IPS-15b (cell line): ENCODE results near the gene LAMC3.
"Not testable (repeated sequence)": the region's sequence is repeated elsewhere in the genome, so short reads cannot be mapped to it uniquely, and the experiment has no call there.

ENCODE experiments used
- H3K27me3 ChIP-seq: one replicate; pipeline ENCODE4 v1.6.1; 2013; ENCODE audit warnings: low read length; ENCODE audit not compliant: control insufficient read depth, insufficient read depth
- H3K36me3 ChIP-seq: one replicate; pipeline ENCODE4 v1.6.1; 2013; ENCODE audit warnings: low read length; ENCODE audit not compliant: control insufficient read depth, insufficient read depth
- H3K4me1 ChIP-seq: one replicate; pipeline ENCODE4 v1.6.1; 2013; ENCODE audit warnings: mild to moderate bottlenecking, low read length; ENCODE audit not compliant: control insufficient read depth, insufficient read depth
- H3K4me3 ChIP-seq: one replicate; pipeline ENCODE4 v1.5.1; 2013; ENCODE audit warnings: low read depth, low read length
- H3K9ac ChIP-seq: one replicate; pipeline ENCODE4 v1.6.1; 2013; ENCODE audit warnings: low read depth, mild to moderate bottlenecking, low read length
- H3K9me3 ChIP-seq: one replicate; pipeline ENCODE4 v1.6.1; 2013; ENCODE audit warnings: mild to moderate bottlenecking, low read length; ENCODE audit not compliant: control insufficient read depth, insufficient read depth

Gene LAMC3

GRCh38 chr9:131097126-131097947, 88.4 kb downstream of the LAMC3 start:
- Histone ChIP-seq H3K4me1 (peaks cover 12% of the 10 kb centered on the region), H3K4me3 (peak overlapping the region; percentile 87), H3K36me3 (peaks cover 7% of the 10 kb centered on the region), H3K9me3 (no peaks in the 10 kb centered on the region), H3K27me3 (no peaks in the 10 kb centered on the region), H3K9ac (peak overlapping the region; percentile 82)

DNA sequence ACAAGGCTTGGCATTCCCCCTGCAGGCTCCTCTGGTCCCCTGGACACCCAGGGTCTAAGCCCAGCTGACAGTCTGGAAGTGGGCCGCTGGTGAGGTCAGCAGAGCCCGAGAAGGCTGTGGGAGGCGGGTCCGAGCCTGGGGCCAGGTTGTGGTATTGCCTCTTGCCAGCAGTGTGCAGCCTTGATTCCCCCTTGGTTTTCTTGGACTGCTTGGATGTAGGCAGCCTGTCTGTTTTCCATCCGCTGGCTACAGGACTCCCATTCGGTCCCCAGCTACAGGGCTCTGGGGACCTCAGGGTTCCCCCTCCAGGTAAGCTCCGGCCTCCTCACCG, 88.9 kb downstream of the LAMC3 start:
- peaks cover 12% of the 10 kb centered on the region for H3K4me1 ChIP-seq
- H3K9me3 ChIP-seq: no peaks in the 10 kb centered on the region
- no peak overlapping the region for H3K4me3 ChIP-seq
- H3K27me3 ChIP-seq: no peaks in the 10 kb centered on the region
- H3K36me3 ChIP-seq: peaks cover 7% of the 10 kb centered on the region
- H3K9ac ChIP-seq: no peak overlapping the region

DNA sequence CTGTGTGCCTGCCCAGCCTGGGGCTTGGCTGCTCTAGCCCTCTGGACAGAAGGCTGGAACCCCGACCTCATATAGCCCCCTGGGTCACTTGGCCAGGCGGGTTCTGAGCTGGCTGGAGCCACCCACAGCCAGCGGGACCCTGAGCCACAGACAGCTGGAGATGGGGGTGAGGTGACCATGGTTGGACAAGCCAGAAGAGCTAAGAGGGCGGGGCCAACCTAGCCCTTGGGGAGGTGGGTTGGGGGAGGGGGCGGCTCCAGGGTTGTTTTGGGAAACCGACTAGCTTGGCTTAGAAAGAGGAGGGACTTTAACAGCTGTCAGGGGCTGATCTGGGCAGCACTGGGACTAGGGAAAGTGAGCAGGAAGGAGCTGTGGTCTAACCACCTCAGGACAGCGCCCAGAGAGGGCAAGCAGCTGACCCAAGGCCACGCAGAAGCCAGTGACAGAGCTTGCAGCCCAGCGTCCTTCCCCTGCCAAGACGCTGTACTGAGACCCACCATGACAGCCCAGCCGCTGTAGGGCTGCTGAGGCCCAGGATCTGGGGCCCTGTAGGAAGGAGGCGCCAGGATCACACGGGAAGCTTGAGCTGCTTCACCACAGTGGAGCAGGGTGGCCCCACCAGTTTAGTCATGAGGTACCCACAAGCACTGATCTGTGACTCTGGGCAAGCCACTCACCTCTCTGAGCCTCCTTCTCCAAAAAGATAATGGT, 89.6 kb downstream of the LAMC3 start:
- Histone ChIP-seq H3K4me1 (peaks cover 14% of the 10 kb centered on the region), H3K4me3 (no peak overlapping the region), H3K36me3 (peaks cover 7% of the 10 kb centered on the region), H3K27me3 (no peaks in the 10 kb centered on the region), H3K9me3 (no peaks in the 10 kb centered on the region), H3K9ac (peak overlapping the region; percentile 26)

GRCh38 chr9:131099102-131099606, 90.2 kb downstream of the LAMC3 start:
- peak overlapping the region; percentile 26 for H3K9ac ChIP-seq
- peaks cover 7% of the 10 kb centered on the region for H3K36me3 ChIP-seq

DNA sequence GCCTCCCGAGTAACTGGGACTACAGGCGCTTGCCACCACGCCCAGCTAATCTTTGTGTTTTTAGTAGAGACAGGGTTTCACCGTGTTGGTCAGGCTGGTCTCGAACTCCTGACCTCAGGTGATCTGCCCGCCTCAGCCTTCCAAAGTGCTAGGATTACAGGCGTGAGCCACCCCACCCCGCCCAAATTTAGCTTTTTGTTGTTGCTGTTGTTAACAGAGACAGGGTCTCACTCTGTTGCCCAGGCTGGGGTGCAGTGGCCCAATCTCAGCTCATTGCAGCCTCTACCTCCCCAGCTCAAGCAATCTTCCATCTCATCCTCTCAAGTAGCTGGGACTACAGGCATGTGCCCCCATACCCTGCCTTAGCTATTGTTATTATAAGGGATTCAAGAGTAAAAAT, 90.9 kb downstream of the LAMC3 start:
- H3K9ac ChIP-seq, H3K9me3 ChIP-seq, H3K27me3 ChIP-seq, H3K36me3 ChIP-seq, H3K4me3 ChIP-seq: not testable (repeated sequence)
- peaks cover 15% of the 10 kb centered on the region for H3K4me1 ChIP-seq

More at GRCh38 chr9:131099102-131099606, 90.2 kb downstream of the LAMC3 start:
- Histone ChIP-seq H3K9me3 (no peaks in the 10 kb centered on the region), H3K27me3 (no peaks in the 10 kb centered on the region), H3K4me3 (no peak overlapping the region), H3K4me1 (peaks cover 15% of the 10 kb centered on the region)

DNA sequence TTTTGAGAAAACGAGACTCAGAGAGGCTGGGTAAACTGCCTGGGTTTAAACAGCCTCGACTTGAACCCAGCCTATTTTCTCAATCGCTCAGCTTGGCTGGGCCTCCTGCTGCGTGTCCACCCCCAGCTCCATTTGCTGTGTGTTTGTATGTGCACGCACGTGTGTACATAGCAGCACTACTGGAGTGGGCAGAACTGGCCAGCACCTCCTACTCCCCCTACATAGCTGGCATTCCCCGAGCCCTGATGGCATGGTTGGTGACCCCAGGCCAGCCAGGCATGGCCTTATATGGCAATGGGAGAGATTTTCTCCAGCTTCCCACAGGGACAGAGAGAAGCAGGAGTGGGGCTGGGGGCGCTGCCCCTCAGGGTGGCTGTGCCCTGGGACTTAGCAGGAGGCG, 91.5 kb downstream of the LAMC3 start:
- peaks cover 15% of the 10 kb centered on the region for H3K4me1 ChIP-seq
- peaks cover 7% of the 10 kb centered on the region for H3K36me3 ChIP-seq
- no peak overlapping the region for H3K4me3 ChIP-seq
- H3K9ac ChIP-seq: peak overlapping the region; percentile 37
- H3K9me3 ChIP-seq: no peaks in the 10 kb centered on the region
- no peaks in the 10 kb centered on the region for H3K27me3 ChIP-seq

DNA sequence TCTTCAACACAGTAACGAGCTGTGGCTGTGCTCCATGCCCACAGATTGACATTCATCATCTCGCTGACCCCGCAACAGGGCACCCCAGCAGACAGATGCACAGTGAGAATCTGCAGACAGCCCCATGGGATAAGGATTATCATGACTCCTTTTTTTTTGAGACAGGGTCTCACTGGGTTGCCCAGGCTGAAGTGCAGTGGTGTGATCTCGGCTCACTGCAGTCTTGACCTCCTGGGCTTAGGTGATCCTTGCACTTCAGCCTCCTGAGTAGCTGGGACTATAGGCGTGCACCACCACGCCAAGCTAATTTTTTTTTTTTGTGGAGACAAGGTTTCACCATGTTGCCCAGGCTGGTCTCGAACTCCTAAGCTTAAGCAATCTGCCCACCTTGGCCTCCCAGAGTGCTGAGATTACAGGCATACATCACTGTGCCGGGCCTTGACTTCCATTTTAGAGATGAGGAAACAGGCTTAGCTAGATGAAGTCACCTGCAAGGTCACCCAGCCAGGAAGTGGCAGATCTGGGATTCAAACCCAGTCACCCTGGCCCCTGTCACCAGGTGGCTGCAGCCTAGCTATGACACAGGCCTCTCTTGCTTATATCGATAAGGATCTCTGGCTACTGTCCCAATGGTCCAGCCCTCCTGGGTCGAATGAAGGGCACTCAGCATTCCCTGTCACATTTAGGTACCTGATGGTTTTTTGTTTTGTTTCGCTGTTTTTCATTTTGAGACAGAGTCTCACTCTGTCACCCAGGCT, 92.4 kb downstream of the LAMC3 start:
- Histone ChIP-seq H3K9ac (no peak overlapping the region), H3K9me3 (no peaks in the 10 kb centered on the region), H3K27me3 (no peaks in the 10 kb centered on the region), H3K4me1 (peaks cover 15% of the 10 kb centered on the region), H3K4me3 (no peak overlapping the region), H3K36me3 (peaks cover 7% of the 10 kb centered on the region)

GRCh38 chr9:131103024-131103423, 94.0 kb downstream of the LAMC3 start:
- peaks cover 7% of the 10 kb centered on the region for H3K36me3 ChIP-seq
- H3K4me1 ChIP-seq: peaks cover 10% of the 10 kb centered on the region
- H3K9ac ChIP-seq: no peak overlapping the region
- no peaks in the 10 kb centered on the region for H3K27me3 ChIP-seq
- no peak overlapping the region for H3K4me3 ChIP-seq
- no peaks in the 10 kb centered on the region for H3K9me3 ChIP-seq

- Histone ChIP-seq H3K4me3 (no peak overlapping the region), H3K9ac (no peak overlapping the region), H3K9me3 (no peaks in the 10 kb centered on the region), H3K27me3 (no peaks in the 10 kb centered on the region), H3K4me1 (peaks cover 10% of the 10 kb centered on the region), H3K36me3 (peaks cover 7% of the 10 kb centered on the region)
Measured at GRCh38 chr9:131103535-131103934, 94.6 kb downstream of the LAMC3 start.

GRCh38 chr9:131104016-131104740, 95.2 kb downstream of the LAMC3 start:
- H3K4me1 ChIP-seq: peaks cover 3% of the 10 kb centered on the region
- H3K9ac ChIP-seq: no peak overlapping the region
- no peaks in the 10 kb centered on the region for H3K27me3 ChIP-seq
- no peak overlapping the region for H3K4me3 ChIP-seq
- H3K9me3 ChIP-seq: no peaks in the 10 kb centered on the region
- peaks cover 3% of the 10 kb centered on the region for H3K36me3 ChIP-seq

DNA sequence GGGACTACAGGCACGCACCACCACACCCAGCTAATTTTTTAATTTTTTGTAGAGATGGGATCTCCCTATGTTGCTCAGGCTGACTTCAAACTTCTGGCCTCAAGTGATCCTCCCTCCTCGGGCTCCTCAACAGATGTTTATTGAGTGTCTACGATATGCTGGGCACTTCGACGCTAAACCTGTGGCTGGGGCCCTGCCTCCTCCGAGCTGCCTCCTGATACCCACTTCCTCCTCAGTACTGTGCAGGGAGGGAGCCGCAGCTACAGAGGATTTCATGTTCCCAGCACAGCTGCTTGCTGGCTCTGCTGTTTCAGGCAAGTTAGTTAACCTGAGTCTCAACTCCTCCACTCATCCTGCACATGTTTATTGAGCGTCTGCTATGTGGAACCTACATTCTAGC, 97.0 kb downstream of the LAMC3 start:
- no peaks in the 10 kb centered on the region for H3K27me3 ChIP-seq
- no peak overlapping the region for H3K4me3 ChIP-seq
- no peaks in the 10 kb centered on the region for H3K9me3 ChIP-seq
- no peak overlapping the region for H3K9ac ChIP-seq
- peaks cover 3% of the 10 kb centered on the region for H3K36me3 ChIP-seq
- peaks cover 3% of the 10 kb centered on the region for H3K4me1 ChIP-seq
